A549 (cell line): Measurements from ENCODE around the gene NHLRC1. TPM values are rescaled to one million over a fixed set of nuclear protein-coding genes. Genes with fewer than 3 reads are reported as not detected.

Experiments
- ATAC-seq, 2 experiments: fragments of 200-7000 bp in 1 of 2; fragments of >200 bp in 1 of 2; cut with Nextera tagmentation in 1 of 2; cut with Tn5 transposase in 1 of 2; 3 replicates each; pipeline versions ENCODE4 v1.8.0 to v1.9.1; 2018 to 2020; ENCODE audit warnings: mild to moderate bottlenecking in 1 of 2, moderate library complexity in 1 of 2
- CTCF ChIA-PET: fragments of 300-600 bp; sonication (Branson Sonifier 250); formaldehyde crosslinking; extraction: SDS; loops from one replicate; lab custom pipeline; 2021; ENCODE audit warnings: antibody characterized with exemption, inconsistent platforms; lab: Yijun Ruan, JAX
- POLR2A ChIA-PET: fragments of 350-600 bp; formaldehyde crosslinking; extraction: SDS; loops from one replicate; lab custom pipeline; 2021; ENCODE audit warnings: antibody characterized with exemption, inconsistent platforms; lab: Yijun Ruan, JAX
- DNase-seq, 2 experiments: peaks; one replicate each; pipeline versions ENCODE4 v3.0.0 to v3.0.0-alpha.2; 2011 to 2016; ENCODE audit warnings: low read depth in 1 of 2, low spot score in 1 of 2
- FAIRE-seq: peaks from 2 replicates; lab custom pipeline; 2011; peaks lifted over from hg19 to GRCh38; lab: Jason Lieb, UNC
- H3K27ac ChIP-seq, 2 experiments: fragments of >200 bp; sonication (Bioruptor Twin); formaldehyde crosslinking; 3 replicates each; pipeline ENCODE4 v1.5.1; 2016 to 2017
- H3K4me1 ChIP-seq: fragments of >200 bp; sonication (Bioruptor Twin); formaldehyde crosslinking; 3 replicates; pipeline ENCODE4 v1.6.1; 2016
- H3K4me2 ChIP-seq: fragments of >200 bp; sonication (Bioruptor Twin); formaldehyde crosslinking; 3 replicates; pipeline ENCODE4 v1.6.1; 2016
- H3K4me3 ChIP-seq: fragments of >200 bp; sonication (Bioruptor Twin); formaldehyde crosslinking; 3 replicates; pipeline ENCODE4 v1.5.1; 2016
- H3K9me3 ChIP-seq: fragments of >200 bp; sonication (Bioruptor Twin); formaldehyde crosslinking; 3 replicates; pipeline ENCODE4 v1.6.1; 2016
- CHD4 ChIP-seq: fragments of 200-600 bp; sonication (generic); IDR thresholded peaks from 2 replicates; pipeline ENCODE4 v1.6.1; 2016; ENCODE audit warnings: antibody characterized with exemption, mild to moderate bottlenecking, borderline replicate concordance
- EHMT2 ChIP-seq: fragments of 200-600 bp; sonication (generic); IDR thresholded peaks from 2 replicates; pipeline ENCODE4 v1.6.1; 2016; ENCODE audit warnings: antibody characterized with exemption, low read depth, mild to moderate bottlenecking, moderate library complexity
- EP300 ChIP-seq, 2 experiments: fragments of >200 bp; sonication (Bioruptor Twin); formaldehyde crosslinking; IDR thresholded peaks; 2 replicates in 1 of 2; 3 replicates in 1 of 2; pipeline ENCODE4 v1.6.1; 2016 to 2017
- ESRRA ChIP-seq: fragments of 150-350 bp; IDR thresholded peaks from 2 replicates; pipeline ENCODE4 v1.6.1; 2014; ENCODE audit warnings: mild to moderate bottlenecking, low read length, borderline replicate concordance
- FOSL2 ChIP-seq, 2 experiments: fragments of 450-650 bp in 1 of 2; fragments of >200 bp in 1 of 2; sonication (Bioruptor Twin) in 1 of 2; formaldehyde crosslinking; IDR thresholded peaks; 2 replicates each; pipeline versions ENCODE4 v1.5.0 to v1.6.1; 2016 to 2020; ENCODE audit warnings: mild to moderate bottlenecking in 1 of 2, moderate library complexity in 1 of 2
- HDAC2 ChIP-seq: fragments of 200-600 bp; sonication (generic); IDR thresholded peaks from 2 replicates; pipeline ENCODE4 v1.6.1; 2016
- HOXB13 ChIP-seq: fragments of 250-450 bp; sonication (Bioruptor Pico); IDR thresholded peaks from 2 replicates; pipeline ENCODE4 v1.5.0; 2020; ENCODE audit warnings: low read depth, mild to moderate bottlenecking, moderate library complexity
- HOXB5 ChIP-seq: fragments of 250-450 bp; sonication (Bioruptor Pico); IDR thresholded peaks from 2 replicates; pipeline ENCODE4 v1.5.0; 2020; ENCODE audit warnings: mild to moderate bottlenecking, moderate library complexity
- MYC ChIP-seq: IDR thresholded peaks from 2 replicates; pipeline ENCODE4 v1.6.1; 2012; ENCODE audit warnings: mild to moderate bottlenecking, inconsistent platforms, low read length, improper control_type of control experiment, borderline replicate concordance
- NPAS2 ChIP-seq: fragments of 250-450 bp; sonication (Bioruptor Pico); IDR thresholded peaks from 2 replicates; pipeline ENCODE4 v1.8.0; 2022; ENCODE audit warnings: mild to moderate bottlenecking, moderate library complexity, borderline replicate concordance
- PHF8 ChIP-seq: fragments of 200-600 bp; sonication (generic); IDR thresholded peaks from 2 replicates; pipeline ENCODE4 v1.6.1; 2016; ENCODE audit warnings: low read depth, mild to moderate bottlenecking, antibody characterized with exemption, moderate library complexity, borderline replicate concordance
- SMC3 ChIP-seq: fragments of >200 bp; sonication (Bioruptor Twin); formaldehyde crosslinking; IDR thresholded peaks from 3 replicates; pipeline ENCODE4 v1.6.1; 2018; ENCODE audit warnings: inconsistent platforms
- SREBF2 ChIP-seq: fragments of 450-650 bp; IDR thresholded peaks from 2 replicates; pipeline ENCODE4 v1.6.1; 2014; ENCODE audit warnings: mild to moderate bottlenecking, moderate library complexity
- TP53 ChIP-seq: fragments of 250-450 bp; sonication (Bioruptor Pico); IDR thresholded peaks from 2 replicates; pipeline ENCODE4 v1.5.0; 2021; ENCODE audit warnings: mild to moderate bottlenecking, moderate library complexity
- ZFP36 ChIP-seq: fragments of 450-650 bp; IDR thresholded peaks from 2 replicates; pipeline ENCODE4 v1.6.1; 2014; ENCODE audit warnings: borderline replicate concordance; ENCODE audit not compliant: partially characterized antibody
- WGBS: methylation state at CpG from one replicate; pipeline ENCODE4 v1.1.6; 2017; ENCODE audit errors: missing lambda C conversion rate; 5-methylcytosine and 5-hydroxymethylcytosine counted together
- polyA plus RNA-seq, 4 experiments: library from polyadenylated mRNA; depleted of rRNA in 3 of 4; stranded (reverse); fragments of >200 nt; fragmentation: RNase III in 1 of 4; extraction: RNeasy Plus Mini Kit Qiagen cat#74134 plus additional on column Dnase treatment in 1 of 4; gene quantifications; 2 replicates in 3 of 4; 3 replicates in 1 of 4; pipeline ENCODE4 v1.2.3, GENCODE V29; 2011 to 2017
- TF ChIP-seq, protein P1 (sequence below): fragments of 200-600 bp; sonication (generic); IDR thresholded peaks from 2 replicates; pipeline ENCODE4 v1.6.1; 2016; ENCODE audit warnings: antibody characterized with exemption, mild to moderate bottlenecking, moderate library complexity
- TF ChIP-seq, protein P2 (sequence below): IDR thresholded peaks from 2 replicates; pipeline ENCODE4 v1.6.1; 2012
- TF ChIP-seq, protein P3 (sequence below): fragments of >200 bp; sonication (Bioruptor Twin); formaldehyde crosslinking; IDR thresholded peaks from 2 replicates; pipeline ENCODE4 v1.6.1; 2016
- TF ChIP-seq, protein P4 (sequence below): fragments of >200 bp; sonication (Bioruptor Twin); formaldehyde crosslinking; IDR thresholded peaks from 3 replicates; pipeline ENCODE4 v1.5.1; 2016
- TF ChIP-seq, protein P5 (sequence below): fragments of 250-450 bp; sonication (Bioruptor Pico); IDR thresholded peaks from 2 replicates; pipeline ENCODE4 v1.5.0; 2021; ENCODE audit warnings: mild to moderate bottlenecking, moderate library complexity, borderline replicate concordance
- TF ChIP-seq, protein P6 (sequence below): IDR thresholded peaks from 2 replicates; pipeline ENCODE4 v1.6.1; 2012; ENCODE audit warnings: low read depth, borderline replicate concordance

NHLRC1 gene
- polyA plus RNA-seq, 2 of the 4 experiments (the other 2 are of a cell fraction), result 1.7 to 3.1 TPM

DNA sequence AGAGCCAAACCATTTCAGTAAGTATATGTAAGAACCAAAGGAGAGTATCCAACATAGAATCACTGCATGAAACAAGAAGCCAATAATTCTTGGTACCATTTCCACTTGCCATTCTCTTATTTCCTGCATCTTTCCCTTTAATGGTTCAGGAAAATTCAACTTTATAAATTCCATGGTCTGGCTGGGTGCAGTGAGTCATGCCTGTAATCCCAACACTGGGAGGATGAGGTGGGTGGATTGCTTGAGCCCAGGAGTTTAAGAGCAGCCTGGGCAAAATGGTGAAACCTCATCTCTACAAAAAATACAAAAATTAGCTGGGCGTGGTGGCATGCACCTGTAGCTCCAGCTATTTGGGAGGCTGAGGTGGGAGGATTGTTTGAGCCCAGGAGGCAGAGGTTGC, 21.2 kb downstream of the NHLRC1 start:
- Histone ChIP-seq H3K4me2 (no peak overlapping the region), H3K27ac (no peak overlapping the region), H3K4me1 (no peaks in the 10 kb centered on the region), H3K4me3 (no peak overlapping the region), H3K9me3 (0 out of 3 replicates have a peak, but pooled peaks cover 3% of the 10 kb centered on the region)
- ChIA-PET POLR2A (no interaction called here), CTCF (no interaction called here)
- TF ChIP-seq, protein P1, sequence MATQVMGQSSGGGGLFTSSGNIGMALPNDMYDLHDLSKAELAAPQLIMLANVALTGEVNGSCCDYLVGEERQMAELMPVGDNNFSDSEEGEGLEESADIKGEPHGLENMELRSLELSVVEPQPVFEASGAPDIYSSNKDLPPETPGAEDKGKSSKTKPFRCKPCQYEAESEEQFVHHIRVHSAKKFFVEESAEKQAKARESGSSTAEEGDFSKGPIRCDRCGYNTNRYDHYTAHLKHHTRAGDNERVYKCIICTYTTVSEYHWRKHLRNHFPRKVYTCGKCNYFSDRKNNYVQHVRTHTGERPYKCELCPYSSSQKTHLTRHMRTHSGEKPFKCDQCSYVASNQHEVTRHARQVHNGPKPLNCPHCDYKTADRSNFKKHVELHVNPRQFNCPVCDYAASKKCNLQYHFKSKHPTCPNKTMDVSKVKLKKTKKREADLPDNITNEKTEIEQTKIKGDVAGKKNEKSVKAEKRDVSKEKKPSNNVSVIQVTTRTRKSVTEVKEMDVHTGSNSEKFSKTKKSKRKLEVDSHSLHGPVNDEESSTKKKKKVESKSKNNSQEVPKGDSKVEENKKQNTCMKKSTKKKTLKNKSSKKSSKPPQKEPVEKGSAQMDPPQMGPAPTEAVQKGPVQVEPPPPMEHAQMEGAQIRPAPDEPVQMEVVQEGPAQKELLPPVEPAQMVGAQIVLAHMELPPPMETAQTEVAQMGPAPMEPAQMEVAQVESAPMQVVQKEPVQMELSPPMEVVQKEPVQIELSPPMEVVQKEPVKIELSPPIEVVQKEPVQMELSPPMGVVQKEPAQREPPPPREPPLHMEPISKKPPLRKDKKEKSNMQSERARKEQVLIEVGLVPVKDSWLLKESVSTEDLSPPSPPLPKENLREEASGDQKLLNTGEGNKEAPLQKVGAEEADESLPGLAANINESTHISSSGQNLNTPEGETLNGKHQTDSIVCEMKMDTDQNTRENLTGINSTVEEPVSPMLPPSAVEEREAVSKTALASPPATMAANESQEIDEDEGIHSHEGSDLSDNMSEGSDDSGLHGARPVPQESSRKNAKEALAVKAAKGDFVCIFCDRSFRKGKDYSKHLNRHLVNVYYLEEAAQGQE, result no peak
- TF ChIP-seq CHD4, result no peak
- TF ChIP-seq ESRRA, result no peak
- no peak for TF ChIP-seq TP53 (CRISPR knock-in tag)
- TF ChIP-seq HOXB13 (CRISPR knock-in tag), result no peak
- TF ChIP-seq, protein P2, sequence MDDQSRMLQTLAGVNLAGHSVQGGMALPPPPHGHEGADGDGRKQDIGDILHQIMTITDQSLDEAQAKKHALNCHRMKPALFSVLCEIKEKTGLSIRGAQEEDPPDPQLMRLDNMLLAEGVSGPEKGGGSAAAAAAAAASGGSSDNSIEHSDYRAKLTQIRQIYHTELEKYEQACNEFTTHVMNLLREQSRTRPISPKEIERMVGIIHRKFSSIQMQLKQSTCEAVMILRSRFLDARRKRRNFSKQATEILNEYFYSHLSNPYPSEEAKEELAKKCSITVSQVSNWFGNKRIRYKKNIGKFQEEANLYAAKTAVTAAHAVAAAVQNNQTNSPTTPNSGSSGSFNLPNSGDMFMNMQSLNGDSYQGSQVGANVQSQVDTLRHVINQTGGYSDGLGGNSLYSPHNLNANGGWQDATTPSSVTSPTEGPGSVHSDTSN, result no peak
- TF ChIP-seq, protein P3, sequence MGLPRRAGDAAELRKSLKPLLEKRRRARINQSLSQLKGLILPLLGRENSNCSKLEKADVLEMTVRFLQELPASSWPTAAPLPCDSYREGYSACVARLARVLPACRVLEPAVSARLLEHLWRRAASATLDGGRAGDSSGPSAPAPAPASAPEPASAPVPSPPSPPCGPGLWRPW, result no peak
- TF ChIP-seq, protein P4, sequence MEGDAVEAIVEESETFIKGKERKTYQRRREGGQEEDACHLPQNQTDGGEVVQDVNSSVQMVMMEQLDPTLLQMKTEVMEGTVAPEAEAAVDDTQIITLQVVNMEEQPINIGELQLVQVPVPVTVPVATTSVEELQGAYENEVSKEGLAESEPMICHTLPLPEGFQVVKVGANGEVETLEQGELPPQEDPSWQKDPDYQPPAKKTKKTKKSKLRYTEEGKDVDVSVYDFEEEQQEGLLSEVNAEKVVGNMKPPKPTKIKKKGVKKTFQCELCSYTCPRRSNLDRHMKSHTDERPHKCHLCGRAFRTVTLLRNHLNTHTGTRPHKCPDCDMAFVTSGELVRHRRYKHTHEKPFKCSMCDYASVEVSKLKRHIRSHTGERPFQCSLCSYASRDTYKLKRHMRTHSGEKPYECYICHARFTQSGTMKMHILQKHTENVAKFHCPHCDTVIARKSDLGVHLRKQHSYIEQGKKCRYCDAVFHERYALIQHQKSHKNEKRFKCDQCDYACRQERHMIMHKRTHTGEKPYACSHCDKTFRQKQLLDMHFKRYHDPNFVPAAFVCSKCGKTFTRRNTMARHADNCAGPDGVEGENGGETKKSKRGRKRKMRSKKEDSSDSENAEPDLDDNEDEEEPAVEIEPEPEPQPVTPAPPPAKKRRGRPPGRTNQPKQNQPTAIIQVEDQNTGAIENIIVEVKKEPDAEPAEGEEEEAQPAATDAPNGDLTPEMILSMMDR, result no peak
- TF ChIP-seq MYC, result no peak
- no peak for TF ChIP-seq HOXB5 (CRISPR knock-in tag)
- TF ChIP-seq HDAC2, result no peak
- TF ChIP-seq, protein P5, sequence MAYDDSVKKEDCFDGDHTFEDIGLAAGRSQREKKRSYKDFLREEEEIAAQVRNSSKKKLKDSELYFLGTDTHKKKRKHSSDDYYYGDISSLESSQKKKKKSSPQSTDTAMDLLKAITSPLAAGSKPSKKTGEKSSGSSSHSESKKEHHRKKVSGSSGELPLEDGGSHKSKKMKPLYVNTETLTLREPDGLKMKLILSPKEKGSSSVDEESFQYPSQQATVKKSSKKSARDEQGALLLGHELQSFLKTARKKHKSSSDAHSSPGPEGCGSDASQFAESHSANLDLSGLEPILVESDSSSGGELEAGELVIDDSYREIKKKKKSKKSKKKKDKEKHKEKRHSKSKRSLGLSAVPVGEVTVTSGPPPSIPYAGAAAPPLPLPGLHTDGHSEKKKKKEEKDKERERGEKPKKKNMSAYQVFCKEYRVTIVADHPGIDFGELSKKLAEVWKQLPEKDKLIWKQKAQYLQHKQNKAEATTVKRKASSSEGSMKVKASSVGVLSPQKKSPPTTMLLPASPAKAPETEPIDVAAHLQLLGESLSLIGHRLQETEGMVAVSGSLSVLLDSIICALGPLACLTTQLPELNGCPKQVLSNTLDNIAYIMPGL, result no peak
- no peak for TF ChIP-seq PHF8
- no peak for TF ChIP-seq EHMT2
- TF ChIP-seq NPAS2 (CRISPR knock-in tag), result no peak
- TF ChIP-seq ZFP36, result no peak
- no peak for ATAC-seq
- DNase-seq, result no peak
- 91% methylated on average over 1 of the region's 1 CpG for WGBS
- FAIRE-seq, result no peak

DNA sequence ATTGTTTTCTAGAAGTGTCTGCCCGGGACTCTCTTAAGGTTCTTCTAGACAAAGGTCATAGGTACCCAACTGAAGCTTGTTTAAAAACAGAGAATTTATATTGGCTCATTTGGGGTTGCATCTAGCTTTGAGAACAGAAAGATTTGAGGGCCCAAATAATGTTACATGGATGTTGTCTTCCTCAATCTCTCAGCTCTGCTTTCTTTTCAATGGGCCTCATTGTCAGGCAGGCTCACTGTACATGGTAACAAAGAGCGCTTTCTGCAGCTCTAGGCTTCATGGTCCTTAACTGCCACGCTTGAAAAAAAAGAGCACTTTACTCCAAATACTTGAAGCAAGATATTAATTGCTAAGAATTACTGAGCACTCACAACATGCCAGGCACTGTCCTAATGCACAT, 22.2 kb downstream of the NHLRC1 start:
- H3K4me2 ChIP-seq, result no peak overlapping the region
- H3K9me3 ChIP-seq, result no peaks in the 10 kb centered on the region
- no peak overlapping the region for H3K27ac ChIP-seq
- FAIRE-seq (no peak), DNase-seq (no peak), ATAC-seq (no peak)
- CTCF ChIA-PET, result interaction anchor here (0.7 to 1.1 kb wide), 3 partner anchors 12 to 22 kb away, joined by 3 read pairs; no protein-coding TSS in a partner anchor
- no peaks in the 10 kb centered on the region for H3K4me1 ChIP-seq
- WGBS, result 96% methylated on average over 3 of the region's 3 CpGs
- POLR2A ChIA-PET, result no interaction called here
- no peak overlapping the region for H3K4me3 ChIP-seq
- TF ChIP-seq FOSL2 (IDR thresholded peaks at IDR 0.05), result no peak
- TF ChIP-seq FOSL2 (CRISPR knock-in tag; IDR thresholded peaks at IDR 0.05), result no peak
- TF ChIP-seq ZFP36, result no peak
- TF ChIP-seq, protein P6, sequence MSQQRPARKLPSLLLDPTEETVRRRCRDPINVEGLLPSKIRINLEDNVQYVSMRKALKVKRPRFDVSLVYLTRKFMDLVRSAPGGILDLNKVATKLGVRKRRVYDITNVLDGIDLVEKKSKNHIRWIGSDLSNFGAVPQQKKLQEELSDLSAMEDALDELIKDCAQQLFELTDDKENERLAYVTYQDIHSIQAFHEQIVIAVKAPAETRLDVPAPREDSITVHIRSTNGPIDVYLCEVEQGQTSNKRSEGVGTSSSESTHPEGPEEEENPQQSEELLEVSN, result no peak
- TF ChIP-seq SREBF2, result no peak
- no peak for TF ChIP-seq SMC3
- TF ChIP-seq, protein P1, result no peak
- TF ChIP-seq EP300 (IDR thresholded peaks at IDR 0.05), result no peak
